ENCODE measurements around the gene ABCC4.
"Not testable (repeated sequence)": the region's sequence is repeated elsewhere in the genome, so short reads cannot be mapped to it uniquely, and the experiment has no call there.

ABCC4 gene

DNA sequence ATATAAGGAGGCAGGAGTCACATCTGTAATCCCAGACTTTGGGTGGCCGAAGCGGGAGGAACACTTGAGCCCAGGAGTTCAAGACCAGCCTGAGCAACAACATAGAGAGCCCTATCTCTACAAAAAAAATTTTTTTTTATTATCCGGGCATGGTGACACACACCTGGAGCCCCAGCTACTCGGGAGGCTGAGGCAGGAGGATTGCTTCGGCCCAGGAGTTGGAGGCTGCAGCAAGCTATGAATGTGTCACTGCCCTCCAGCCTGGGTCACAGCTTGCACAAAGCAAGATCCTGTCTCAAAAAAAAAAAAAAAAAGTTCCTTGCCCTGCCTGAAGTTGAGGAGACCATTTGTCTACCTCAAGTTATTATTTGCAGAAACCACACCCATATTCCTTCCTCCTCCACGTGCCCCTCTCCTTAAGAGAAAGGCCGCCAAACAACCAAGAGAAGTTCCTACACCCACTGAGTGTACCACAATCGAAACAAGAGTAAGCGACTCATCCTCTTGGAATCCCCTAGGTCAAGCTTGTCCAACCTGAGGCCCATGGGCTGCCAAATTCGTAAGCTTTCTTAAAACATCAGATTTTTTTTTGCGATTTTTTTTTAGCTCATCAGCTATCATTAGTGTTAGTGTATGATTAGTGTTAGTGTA is 2.2 kb downstream of the ABCC4 start:
- DNase-seq = no peak

DNA sequence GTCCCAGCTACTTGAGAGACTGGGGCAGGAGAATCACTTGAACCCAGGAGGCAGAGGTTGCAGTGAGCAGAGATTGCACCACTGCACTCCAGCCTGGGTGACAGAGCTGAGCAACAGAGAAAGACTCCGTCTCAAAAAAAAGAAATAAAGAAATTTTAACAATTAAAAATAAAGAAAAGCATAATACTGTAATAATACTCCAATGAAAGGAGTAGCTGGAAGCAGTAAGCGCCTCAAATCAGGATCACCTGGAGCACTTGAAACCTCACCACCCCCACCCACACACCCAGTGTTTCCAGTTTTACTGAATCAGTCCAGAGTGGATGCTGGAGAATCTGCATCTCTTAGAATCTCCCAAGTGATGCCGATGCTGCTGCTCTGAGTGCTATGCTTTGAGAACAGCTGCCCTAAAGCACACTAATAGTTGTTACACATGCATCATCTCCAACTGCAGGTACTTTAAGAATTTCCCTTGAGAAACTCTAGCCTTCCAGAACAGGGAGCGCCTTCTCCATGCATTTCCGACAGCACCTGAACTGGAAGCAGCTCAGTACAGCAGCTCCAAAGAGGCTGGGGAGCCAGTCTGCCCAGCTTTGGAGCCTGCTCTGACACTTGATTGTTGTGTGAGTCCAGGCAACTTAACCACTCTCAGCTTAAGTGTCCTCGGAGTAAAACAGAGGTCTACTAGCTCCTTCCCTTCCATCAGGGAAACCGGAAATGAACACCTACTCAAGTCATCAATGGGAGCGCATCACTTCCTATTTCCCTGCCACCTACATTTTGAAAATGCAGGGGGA is 2.9 kb downstream of the ABCC4 start:
- DNase-seq = no peak

DNA sequence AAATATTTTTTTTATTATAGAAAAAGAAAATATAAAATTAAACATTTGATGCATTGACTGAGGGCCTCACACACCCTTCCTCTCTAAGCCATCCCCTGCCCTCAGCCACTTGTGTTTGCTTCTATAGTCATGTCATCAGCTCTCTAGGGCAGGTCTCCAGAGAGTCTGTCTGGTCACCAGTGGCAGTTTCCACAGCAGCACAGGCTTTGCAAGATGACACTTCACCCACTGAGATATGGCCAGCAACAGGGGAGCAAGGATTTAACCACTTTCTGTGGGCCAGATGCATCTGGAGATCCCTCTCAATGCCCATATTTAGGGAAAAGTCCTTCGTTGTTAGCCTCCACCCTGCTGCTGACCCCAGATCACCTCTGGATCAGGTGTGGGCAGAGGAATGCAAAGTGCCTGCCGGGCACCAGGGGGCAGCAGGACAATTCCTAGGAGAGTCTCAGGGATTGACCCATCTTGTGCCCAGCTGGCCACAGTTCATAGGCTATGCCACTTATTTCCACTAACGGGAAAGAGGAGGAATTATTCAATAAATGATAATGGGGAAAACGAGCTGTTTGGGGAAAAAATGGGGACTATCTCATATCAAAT is 4.8 kb downstream of the ABCC4 start:
- no peak for DNase-seq

DNA sequence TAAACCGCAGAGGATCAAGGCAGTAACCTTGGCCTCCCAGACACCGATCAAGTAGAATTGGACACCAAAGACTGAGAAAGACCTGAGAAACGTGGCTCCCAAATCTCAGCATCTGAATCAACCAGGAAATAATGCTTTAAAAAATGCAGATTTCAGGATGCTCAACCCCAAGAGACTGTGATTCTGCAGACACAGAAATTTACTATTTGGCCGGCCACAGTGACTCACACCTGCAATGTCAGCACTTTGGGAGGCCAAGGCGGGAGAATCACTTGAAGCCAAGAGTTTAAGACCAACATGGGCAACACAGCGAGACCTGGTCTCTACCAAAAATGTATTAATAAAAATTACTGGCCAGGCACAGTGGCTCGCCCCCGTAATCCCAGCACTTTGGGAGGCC is 6.2 kb downstream of the ABCC4 start:
- DNase-seq = no peak

DNA sequence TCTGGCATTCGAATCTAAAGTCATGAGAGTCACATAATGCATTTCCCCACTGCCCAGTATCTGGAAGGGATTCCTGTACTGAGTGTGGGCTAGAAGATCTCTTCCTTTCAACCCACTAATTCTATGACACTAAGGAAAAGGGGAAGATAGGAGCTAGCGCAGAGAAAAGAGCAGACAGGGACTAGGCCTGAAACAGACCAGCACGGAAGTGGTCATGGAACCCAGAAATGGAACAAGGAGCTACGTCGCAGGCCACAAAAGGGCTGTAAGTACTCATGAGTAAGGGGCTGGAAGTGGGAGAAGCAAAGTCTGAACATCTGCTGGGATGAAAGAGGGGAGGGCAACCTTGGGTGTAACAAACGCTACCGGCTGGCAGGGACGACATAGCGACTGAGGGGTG is 8.6 kb downstream of the ABCC4 start:
- no peak for DNase-seq

DNA sequence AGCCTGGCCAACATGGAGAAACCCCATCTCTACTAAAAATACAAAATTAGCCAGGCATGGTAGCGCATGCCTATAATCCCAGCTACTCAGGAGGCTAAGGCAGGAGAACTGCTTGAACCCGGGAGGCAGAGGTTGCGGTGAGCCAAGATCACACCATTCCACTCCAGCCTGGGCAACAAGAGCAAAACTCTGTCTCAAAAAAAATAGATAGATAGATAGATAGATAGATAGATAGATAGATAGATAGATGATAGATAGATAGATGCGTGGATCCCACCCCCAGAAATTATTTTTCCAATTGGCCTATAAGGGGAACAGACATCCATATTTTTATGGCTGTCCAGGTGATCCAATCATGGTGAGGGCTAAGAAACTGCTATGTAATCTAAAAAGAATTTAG is 11.3 kb downstream of the ABCC4 start:
- not testable (repeated sequence) for DNase-seq

DNA sequence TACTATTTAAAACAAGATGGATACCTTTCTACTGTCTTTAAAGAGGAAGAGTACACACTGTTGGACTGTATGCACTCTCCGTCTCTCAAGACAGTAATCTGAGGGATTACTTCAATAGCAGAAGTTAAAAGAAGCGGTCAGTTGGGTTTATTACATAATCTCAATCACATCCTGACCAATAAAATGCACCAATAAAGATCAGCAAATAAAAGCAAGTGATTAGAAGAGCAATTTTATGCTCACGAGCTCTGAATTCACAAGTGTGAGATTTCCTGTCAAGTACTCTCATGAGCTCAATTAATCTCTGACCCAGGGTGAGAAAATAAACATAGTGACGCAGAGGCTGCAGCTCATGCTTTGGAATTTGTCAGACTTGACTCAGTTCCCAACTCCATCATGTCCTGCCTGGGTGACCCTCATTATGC is 12.2 kb downstream of the ABCC4 start:
- no peak for DNase-seq

DNA sequence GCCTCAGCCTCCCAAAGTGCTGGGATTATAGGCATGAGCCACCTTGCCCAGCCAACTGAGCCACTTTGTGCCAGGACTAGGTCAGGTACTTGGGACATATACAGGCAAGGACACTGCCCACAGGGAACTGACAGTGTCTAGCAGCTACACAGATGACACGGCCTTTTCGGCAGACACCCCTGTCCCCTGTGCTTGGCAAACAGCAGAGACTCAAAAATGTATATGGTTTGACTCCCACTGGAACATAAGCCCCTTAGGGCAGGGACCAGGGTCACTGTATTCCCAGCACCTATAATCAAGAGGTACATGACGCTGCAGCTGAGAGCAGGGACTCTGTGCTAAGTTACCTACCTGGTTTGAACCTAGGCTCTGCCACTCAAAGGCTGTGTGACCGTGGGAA is 16.8 kb downstream of the ABCC4 start:
- no peak for DNase-seq

DNA sequence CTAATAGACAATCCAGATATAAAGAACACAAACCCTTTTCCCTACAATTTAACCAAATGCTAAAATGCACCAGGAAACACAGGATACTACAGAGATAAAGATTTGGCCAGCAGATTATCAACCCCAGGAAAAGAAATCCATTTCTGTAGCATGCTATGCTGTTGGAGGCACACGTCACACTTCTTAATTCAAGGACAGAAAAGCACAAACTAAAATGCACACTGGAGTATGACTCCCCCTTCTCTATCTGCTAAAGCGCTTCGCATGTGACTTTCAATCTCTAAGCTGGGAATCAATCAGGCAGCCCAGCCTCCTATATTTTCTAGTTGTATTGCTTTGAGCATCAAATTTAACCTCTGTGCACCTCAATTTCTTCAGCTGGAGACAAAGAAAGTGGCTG is 22.2 kb downstream of the ABCC4 start:
- no peak for DNase-seq

DNA sequence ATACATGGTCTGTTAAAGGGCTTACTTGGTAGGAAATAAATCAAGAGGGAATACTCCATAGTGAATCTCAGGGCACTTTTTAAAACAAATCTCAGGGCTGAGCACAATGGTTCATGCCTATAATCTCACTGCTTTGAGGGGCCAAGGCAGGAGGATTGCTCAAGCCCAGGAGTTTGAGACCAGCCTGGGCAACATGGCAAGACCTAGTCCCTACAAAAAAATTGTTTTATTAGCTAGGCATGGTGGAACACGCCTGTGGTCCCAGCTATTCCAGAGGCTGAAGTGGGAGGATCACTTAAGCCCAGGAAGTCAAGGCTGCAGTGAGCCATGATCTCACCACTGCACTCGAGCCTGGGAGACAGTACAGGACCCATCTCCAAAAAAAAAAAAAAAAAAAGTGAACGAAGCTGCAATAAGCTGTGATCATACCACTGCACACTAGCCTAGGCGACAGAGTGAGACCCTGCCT is 25.2 kb downstream of the ABCC4 start:
- DNase-seq = no peak

DNA sequence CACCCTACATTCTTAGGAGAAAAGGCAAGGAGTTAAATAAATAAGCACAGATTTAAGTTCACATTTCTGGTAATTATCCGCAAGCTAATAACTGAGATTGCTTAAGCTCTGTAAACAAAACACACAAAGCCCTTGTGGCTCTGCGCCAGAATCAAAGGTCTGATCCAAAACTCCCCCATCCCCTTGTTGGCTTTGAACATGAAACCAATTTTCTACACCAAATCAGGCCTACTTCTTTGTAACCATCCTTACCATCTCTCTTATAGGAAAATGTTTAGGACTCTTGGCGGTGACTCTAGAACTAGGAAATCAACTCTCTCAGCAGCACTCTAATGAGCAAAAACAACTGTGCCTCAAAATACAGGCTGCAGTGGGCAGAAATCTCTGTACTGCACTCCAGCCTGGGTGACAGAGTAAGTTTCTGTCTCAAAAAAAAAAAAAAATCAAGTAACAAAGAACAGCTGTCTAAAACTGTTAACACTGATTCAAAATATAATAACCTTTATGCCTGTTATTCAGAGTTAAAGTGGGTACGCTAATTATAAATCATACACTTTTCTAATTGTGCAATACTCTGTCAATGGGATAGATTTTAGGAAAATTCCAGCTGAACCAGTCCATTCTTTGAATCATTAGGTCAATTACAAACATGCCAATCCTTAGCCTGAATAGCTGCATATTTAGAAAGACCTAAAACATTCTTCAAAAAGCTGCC is 25.8 kb downstream of the ABCC4 start:
- no peak for DNase-seq

DNA sequence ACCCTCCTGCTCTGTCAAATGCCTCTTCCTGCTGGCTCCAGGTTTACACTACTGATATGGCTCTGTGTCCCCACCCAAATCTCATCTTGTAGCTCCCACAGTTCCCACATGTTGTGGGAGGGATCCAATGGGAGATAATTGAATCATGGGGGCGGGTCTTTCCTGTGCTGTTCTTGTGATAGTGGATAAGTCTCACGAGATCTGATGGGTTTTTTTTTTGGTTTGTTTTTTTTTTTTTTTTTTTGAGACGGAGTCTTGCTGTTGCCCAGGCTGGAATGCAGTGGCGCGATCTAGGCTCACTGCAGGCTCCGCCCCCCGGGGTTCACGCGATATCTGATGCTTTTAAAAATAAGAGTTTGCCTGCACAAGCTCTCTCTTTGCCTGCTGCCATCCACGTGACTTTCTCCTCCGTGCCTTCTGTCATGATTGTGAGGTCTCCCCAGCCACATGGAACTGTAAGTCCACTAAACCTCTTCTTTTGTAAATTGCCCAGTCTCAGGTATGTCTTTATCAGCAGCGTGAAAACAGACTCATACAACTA is 27.6 kb downstream of the ABCC4 start:
- DNase-seq = not testable (repeated sequence)

DNA sequence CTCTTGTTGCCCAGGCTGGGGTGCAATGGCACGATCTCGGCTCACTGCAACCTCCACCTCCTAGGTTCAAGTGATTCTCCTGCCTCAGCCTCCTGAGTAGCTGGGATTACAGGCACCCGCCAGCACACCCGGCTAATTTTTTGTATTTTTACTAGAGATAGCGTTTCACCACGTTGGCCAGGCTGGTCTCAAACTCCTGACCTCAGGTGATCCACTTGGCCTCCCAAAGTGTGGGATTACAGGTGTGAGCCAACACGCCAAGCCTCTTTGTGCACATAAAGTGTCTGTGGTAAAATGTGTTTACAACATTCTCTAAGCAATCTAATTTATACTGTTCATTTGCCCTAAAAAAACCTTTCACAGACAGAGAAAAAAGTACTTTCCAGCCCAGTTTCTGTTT is 29.2 kb downstream of the ABCC4 start:
- not testable (repeated sequence) for DNase-seq

DNA sequence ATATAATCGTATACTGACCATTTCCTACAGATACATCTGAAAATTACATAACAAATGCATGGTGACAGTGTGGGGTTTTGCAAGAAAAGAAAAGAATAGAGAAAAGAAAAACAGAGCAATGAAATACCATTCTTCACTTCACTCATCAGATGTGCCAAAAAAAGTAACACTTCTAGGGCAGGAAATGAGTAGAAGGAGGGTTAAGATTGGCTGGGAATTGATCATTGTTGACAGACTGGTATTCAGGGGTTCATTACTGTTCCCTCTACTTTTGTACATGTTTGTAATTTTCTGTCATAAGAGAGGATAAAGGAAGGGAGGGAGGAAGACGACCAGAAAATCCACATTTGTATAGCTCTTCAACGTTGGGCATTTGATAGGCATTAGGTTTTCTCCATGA is 31.5 kb downstream of the ABCC4 start:
- no peak for DNase-seq

DNA sequence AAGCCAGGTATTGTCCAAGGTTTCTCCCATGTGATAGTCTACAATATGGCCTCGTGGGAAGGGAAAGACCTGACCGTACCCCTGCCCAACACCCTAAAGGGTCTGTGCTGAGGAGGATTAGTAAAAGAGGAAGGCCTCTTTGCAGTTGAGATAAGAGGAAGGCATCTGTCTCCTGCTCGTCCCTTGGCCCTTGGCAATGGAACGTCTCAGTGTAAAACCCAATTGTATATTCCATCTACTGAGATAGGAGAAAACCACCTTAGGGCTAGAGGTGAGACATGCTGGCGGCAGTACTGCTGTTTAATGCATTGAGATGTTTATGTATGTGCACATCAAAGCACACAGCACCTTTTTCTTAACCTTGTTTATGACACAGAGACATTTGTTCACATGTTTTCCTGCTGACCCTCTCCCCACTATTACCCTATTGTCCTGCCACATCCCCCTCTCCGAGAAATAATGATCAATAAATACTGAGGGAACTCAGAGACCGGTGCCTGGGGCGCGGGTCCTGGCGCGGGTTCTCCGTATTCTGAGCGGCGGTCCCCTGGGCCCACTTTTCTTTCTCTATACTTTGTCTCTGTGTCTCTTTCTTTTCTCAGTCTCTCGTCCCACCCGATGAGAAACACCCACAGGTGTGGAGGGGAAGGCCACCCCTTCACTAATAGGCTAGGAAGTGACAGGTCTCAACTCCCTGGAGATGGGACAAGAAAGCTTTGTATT is 32.7 kb downstream of the ABCC4 start:
- DNase-seq = not testable (repeated sequence)

DNA sequence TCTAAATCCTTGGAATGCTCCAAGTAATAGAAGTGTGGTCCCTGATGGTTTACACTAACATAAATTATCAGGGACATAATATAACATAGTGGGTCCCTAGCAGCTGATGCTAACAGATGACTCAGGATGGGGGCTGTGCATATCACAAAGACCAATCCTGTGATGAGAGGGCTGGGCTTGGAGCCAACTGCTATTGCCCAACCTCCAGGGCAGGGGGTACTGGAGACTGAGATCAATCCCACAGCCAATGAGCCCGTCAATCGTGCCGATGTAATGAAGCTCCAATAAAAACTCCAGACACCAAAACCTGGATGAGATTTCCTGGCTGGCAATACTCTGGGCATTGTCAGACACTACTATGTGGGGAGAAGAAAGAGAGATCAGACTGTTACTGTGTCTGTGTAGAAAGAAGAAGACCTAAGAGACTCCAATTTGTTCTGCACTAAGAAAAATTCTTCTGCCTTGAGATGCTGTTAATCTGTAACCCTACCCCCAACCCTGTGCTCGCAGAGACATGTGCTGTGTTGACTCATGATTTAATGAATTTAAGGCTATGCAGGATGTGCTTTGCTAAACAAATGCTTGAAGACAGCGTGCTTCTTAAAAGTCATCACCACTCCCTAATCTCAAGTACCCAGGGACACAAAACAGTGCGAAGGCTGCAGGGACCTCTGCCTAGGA is 33.4 kb downstream of the ABCC4 start:
- peak; percentile 68 for DNase-seq

DNA sequence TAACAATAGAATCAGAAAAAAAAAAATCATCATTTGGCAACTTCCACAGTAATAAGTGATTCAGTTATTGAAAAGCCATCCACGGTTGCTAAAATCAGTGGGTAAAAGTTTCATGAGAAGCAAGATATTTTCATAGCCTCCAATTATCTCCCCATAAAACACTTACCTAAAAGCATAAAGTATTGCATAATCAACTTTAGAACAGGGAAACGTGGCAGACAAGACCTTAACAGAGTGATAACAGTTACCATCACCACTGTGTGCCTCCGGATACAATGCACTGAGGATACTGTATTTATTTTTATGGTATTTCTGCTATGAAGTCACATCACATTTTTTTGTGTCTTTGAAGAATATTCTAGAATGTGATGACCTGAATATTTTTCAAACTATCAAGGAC is 37.0 kb downstream of the ABCC4 start:
- no peak for DNase-seq

DNA sequence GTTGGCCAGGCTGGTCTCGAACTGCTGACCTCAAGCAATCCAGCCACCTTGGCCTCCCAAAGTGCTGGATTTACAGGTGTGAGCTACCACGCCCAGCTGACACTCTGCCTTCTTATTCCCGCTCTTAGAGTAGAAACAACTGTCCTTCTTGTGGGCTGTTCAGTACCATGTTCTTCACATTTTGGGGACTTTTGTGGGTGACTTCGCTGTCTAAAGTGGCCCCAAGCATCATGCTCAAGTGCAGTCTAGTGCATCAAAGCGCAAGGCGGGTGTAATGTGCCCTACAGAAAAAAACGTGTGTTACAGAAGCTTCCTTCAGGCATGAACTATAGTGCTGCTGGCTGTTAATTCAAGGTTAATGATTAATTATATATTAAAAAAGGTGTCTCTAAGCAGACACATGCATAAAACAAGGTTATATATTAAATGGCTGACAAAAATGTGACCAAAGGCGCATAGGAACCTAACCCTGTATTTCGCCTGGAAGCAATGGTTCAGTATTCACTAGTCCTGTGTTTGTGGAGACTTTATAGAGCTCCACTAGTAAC is 38.3 kb downstream of the ABCC4 start:
- no peak for DNase-seq

DNA sequence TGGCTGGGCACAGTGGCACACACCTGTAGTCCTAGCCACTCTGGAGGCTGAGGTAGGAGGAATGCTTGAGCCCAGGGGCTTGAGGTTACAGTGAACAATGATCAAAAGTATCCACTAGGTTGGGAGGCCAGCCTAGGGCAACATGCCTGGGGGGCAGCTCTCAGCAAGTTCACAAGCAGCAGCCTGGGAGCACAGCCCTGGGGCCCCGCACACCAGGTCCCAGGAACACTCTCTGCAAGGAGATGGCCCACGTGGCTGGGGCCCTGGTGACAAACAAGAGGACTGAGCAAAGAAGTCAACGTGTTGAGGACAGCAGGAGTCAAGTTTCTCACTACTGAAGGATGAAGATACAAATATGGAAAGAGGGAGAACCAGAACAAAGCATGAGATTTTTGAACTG is 39.3 kb downstream of the ABCC4 start:
- DNase-seq = no peak

DNA sequence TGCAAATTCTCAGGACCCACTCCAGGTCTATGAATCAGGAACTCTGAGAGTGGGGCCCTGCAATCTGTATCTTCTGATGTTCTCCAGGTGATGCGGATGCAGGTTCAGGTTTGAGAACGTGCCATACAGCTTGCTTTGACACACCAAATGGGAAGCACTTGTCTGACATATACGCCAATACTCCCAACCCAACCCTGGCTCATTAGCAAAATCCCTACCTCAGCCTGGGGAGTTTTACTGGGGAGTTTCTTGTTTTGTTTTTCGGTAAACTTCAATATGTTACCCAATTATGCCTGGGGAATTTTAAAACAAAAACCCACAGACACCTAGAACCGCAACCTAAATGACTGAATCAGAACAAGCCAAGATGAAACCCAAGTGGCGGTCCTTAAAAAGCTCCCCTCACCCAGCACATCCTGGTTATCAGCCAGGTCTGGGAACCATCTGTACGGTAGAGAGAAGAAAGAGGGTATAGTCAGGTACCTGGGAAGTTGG is 41.2 kb downstream of the ABCC4 start:
- no peak for DNase-seq

DNA sequence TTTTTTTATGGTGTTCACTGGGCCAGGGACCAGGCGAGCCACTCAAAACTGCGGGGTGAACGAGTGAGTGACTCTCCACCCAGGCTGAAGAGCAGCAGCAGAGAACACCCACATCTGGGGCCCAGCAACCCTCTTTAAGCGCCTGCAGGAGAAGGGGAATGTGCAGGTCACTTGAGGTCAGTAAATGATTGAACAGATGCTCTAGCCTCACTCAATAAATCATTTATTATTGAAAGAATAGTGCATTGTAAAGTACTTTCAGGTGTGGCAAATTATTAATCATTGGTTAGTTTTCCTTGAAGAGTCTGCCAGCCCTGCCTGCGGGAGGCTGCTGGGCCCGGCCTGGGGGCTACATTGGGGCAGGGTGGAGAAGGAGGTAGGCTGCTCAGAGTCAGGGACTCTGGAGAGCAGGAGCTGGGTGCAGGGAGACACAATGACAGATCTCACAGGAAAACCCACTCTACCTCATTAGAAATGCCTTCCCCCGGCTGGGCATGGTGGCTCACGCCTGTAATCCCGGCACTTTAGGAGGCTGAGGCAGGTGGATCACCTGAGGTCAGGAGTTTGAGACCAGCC is 42.5 kb downstream of the ABCC4 start:
- no peak for DNase-seq
